Activated CD4-positive, alpha-beta T cell treated with anti-CD3 and anti-CD28 coated beads, Interleukin-2, amount 50 U/mL, for 48 hours (primary cell): ENCODE results near the gene LSM3.

Experiments
- DNase-seq, 2 experiments: peaks; one replicate each; pipeline ENCODE4 v3.0.0-alpha.2; 2020

LSM3 gene

GRCh38 chr3:14201940-14202684 is 23.5 kb downstream of the LSM3 start:
- DNase-seq, result no peak

- DNase-seq, result no peak
Measured at GRCh38 chr3:14202874-14203520, 24.4 kb downstream of the LSM3 start.

GRCh38 chr3:14203521-14204079 is 25.0 kb downstream of the LSM3 start:
- DNase-seq, result peak; percentile 30 to 50

GRCh38 chr3:14204515-14205284 is 26.1 kb downstream of the LSM3 start:
- DNase-seq, result no peak

GRCh38 chr3:14206548-14207177 is 28.0 kb downstream of the LSM3 start:
- DNase-seq, result no peak

GRCh38 chr3:14208168-14208567 is 29.6 kb downstream of the LSM3 start:
- no peak for DNase-seq

- no peak for DNase-seq
Measured at GRCh38 chr3:14208977-14209394, 30.4 kb downstream of the LSM3 start.

- no peak for DNase-seq
Measured at GRCh38 chr3:14209581-14210289, 31.1 kb downstream of the LSM3 start.

GRCh38 chr3:14210290-14210688 is 31.7 kb downstream of the LSM3 start:
- no peak for DNase-seq

GRCh38 chr3:14210843-14211594 is 32.4 kb downstream of the LSM3 start:
- DNase-seq, result no peak

- no peak for DNase-seq
Measured at GRCh38 chr3:14211621-14212020, 33.0 kb downstream of the LSM3 start.

GRCh38 chr3:14212032-14212431 is 33.4 kb downstream of the LSM3 start:
- no peak for DNase-seq

- DNase-seq, result no peak
Measured at GRCh38 chr3:14213066-14213774, 34.6 kb downstream of the LSM3 start.

- DNase-seq, result no peak
Measured at GRCh38 chr3:14214764-14215163, 36.1 kb downstream of the LSM3 start.

- peak; percentile 64 to 73 for DNase-seq
Measured at GRCh38 chr3:14216257-14217048, 37.8 kb downstream of the LSM3 start.

- DNase-seq, result no peak
Measured at GRCh38 chr3:14218355-14218754, 39.7 kb downstream of the LSM3 start.

- DNase-seq, result no peak
Measured at GRCh38 chr3:14220933-14221332, 42.3 kb downstream of the LSM3 start.

- DNase-seq, result no peak
Measured at GRCh38 chr3:14221902-14222301, 43.3 kb downstream of the LSM3 start.

- DNase-seq, result no peak
Measured at GRCh38 chr3:14222457-14222856, 43.8 kb downstream of the LSM3 start.
